ENCODE data around the gene TDRD7. TPM values are rescaled to one million over a fixed set of nuclear protein-coding genes. Genes with fewer than 3 reads are reported as not detected.

TDRD7 gene
- total and polyA plus RNA-seq, 2 experiments from 2014 or later = 10.4 to 18.2 TPM

DNA sequence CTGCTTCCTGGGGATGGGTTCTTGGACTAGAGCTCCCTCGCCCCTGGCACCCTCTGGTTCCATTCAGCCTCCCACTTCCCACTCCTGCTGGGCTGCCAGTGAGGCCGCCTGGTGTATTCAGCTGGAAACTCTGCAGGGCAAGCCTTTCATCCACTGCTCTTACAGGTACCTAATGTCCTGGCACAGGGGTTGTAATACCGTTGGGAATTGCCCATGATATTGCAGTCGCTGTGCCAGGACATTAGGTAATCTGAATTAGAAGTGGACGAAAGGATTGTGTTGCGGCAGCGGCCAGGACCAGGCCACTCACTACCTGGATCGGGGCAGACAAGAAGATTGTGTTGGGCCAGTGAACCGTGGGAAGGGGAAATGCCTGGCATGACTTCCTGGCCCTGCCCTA lies 102.6 kb downstream of the TDRD7 start:
- Histone ChIP-seq H3K27ac (no peak overlapping the region), H3K9me2 (replicated peaks; ENCODE audit: insufficient read depth) (no peaks in the 10 kb centered on the region), H2AFZ (no peak overlapping the region), H3K4me2 (no peak overlapping the region), H3K4me1 (ENCODE audit: insufficient read depth) (no peaks in the 10 kb centered on the region), H3K36me3 (replicated peaks; ENCODE audit: insufficient read depth, low read depth) (no peaks in the 10 kb centered on the region), H3K79me2 (no peaks in the 10 kb centered on the region), H4K20me1 (ENCODE audit: insufficient read depth, poor library complexity, severe bottlenecking) (no peaks in the 10 kb centered on the region), H3K27me3 (no peaks in the 10 kb centered on the region), H3K9me3 (ENCODE audit: low read depth) (no peaks in the 10 kb centered on the region), H3K4me3 (no peak overlapping the region)
- TF ChIP-seq CTCF (IDR thresholded peaks at IDR 0.05; ENCODE audit: poor library complexity) = no peak
- TF ChIP-seq EZH2phosphoT487 (IDR thresholded peaks at IDR 0.05; ENCODE audit: low read depth, severe bottlenecking, unreplicated experiment) = no peak
- TF ChIP-seq EZH2 (IDR thresholded peaks at IDR 0.05; ENCODE audit: borderline replicate concordance) = no peak
- no peak for DNase-seq (ENCODE audit: low spot score)
- 93% methylated on average over 9 of the region's 9 CpGs for WGBS (ENCODE audit: low lambda C conversion rate, missing lambda C conversion rate)

DNA sequence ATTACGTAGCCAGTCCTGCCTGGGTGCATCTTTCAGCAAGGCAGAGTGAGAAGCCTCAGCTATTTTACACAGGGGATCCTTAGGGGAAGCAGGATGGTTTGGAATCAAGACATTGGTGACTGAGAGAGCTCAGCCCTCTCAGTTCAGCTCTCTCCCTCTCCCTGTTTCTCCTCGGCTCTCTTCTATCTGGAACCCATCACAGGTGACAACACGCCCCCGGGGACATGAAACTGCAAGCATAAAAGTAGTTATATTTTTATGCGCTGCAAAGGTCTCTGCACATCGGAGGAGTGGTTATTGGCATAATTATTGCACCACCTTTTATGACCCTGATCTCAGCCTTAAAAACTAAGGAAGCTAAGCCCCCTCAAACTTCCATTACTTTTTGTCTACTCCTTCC lies 103.8 kb downstream of the TDRD7 start:
- Histone ChIP-seq H2AFZ (no peak overlapping the region), H3K4me3 (no peak overlapping the region), H3K4me2 (no peak overlapping the region), H3K36me3 (replicated peaks; ENCODE audit: insufficient read depth, low read depth) (no peaks in the 10 kb centered on the region), H3K9me3 (ENCODE audit: low read depth) (no peaks in the 10 kb centered on the region), H3K4me1 (ENCODE audit: insufficient read depth) (no peaks in the 10 kb centered on the region), H3K27me3 (no peaks in the 10 kb centered on the region), H4K20me1 (ENCODE audit: insufficient read depth, poor library complexity, severe bottlenecking) (no peaks in the 10 kb centered on the region), H3K79me2 (no peaks in the 10 kb centered on the region), H3K27ac (no peak overlapping the region), H3K9me2 (replicated peaks; ENCODE audit: insufficient read depth) (no peaks in the 10 kb centered on the region)
- WGBS (ENCODE audit: low lambda C conversion rate, missing lambda C conversion rate) = 62% methylated on average over 6 of the region's 6 CpGs
- no peak for TF ChIP-seq EZH2 (IDR thresholded peaks at IDR 0.05; ENCODE audit: borderline replicate concordance)
- no peak for TF ChIP-seq CTCF (IDR thresholded peaks at IDR 0.05; ENCODE audit: poor library complexity)
- no peak for TF ChIP-seq EZH2phosphoT487 (IDR thresholded peaks at IDR 0.05; ENCODE audit: low read depth, severe bottlenecking, unreplicated experiment)
- DNase-seq (ENCODE audit: low spot score) = no peak

- no peak overlapping the region for H2AFZ ChIP-seq
- TF ChIP-seq EZH2 (IDR thresholded peaks at IDR 0.05; ENCODE audit: borderline replicate concordance) = no peak
- no peak for TF ChIP-seq CTCF (IDR thresholded peaks at IDR 0.05; ENCODE audit: poor library complexity)
- TF ChIP-seq EZH2phosphoT487 (IDR thresholded peaks at IDR 0.05; ENCODE audit: low read depth, severe bottlenecking, unreplicated experiment) = no peak
- DNase-seq (ENCODE audit: low spot score) = no peak
- H3K79me2 ChIP-seq = no peaks in the 10 kb centered on the region
- H4K20me1 ChIP-seq (ENCODE audit: insufficient read depth, poor library complexity, severe bottlenecking) = no peaks in the 10 kb centered on the region
- WGBS (ENCODE audit: low lambda C conversion rate, missing lambda C conversion rate) = 78% methylated on average over 8 of the region's 8 CpGs
- H3K9me3 ChIP-seq (ENCODE audit: low read depth) = no peaks in the 10 kb centered on the region
- no peaks in the 10 kb centered on the region for H3K9me2 ChIP-seq (replicated peaks; ENCODE audit: insufficient read depth)
- H3K4me1 ChIP-seq (ENCODE audit: insufficient read depth) = no peaks in the 10 kb centered on the region
- H3K36me3 ChIP-seq (replicated peaks; ENCODE audit: insufficient read depth, low read depth) = no peaks in the 10 kb centered on the region
- H3K4me3 ChIP-seq = no peak overlapping the region
- H3K27ac ChIP-seq = no peak overlapping the region
- no peak overlapping the region for H3K4me2 ChIP-seq
- H3K27me3 ChIP-seq = no peaks in the 10 kb centered on the region
Observed at GRCh38 chr9:97516111-97516510, 104.2 kb downstream of the TDRD7 start.

All from hepatocyte (in vitro differentiated cells).